Measurements from ENCODE around the gene PABPC1L. TPM values are rescaled to one million over a fixed set of nuclear protein-coding genes. Genes with fewer than 3 reads are reported as not detected.
A peak's percentile ranks its signal among the peaks of the same experiment; 100 is the strongest.

PABPC1L gene
- total and polyA plus RNA-seq, 2 of the 13 experiments (the other 11 are each of a cell fraction or from before 2014, with no cell fraction given), result 30.8 to 252 TPM

- TF ChIP-seq MYPOP (CRISPR knock-in tag; IDR thresholded peaks at IDR 0.05) (peak; percentile 72; the same call in 1 of the 2 replicates), ZNF841 (CRISPR knock-in tag; IDR thresholded peaks at IDR 0.05; ENCODE audit: borderline replicate concordance) (peak; percentile 87; the same call in 1 of the 2 replicates), SMAD3 (CRISPR knock-in tag; IDR thresholded peaks at IDR 0.05) (no peak; the same call in none of the 2 replicates), ZNF644 (CRISPR knock-in tag; IDR thresholded peaks at IDR 0.05; ENCODE audit: low read depth) (no peak), ZMYM2 (CRISPR knock-in tag; IDR thresholded peaks at IDR 0.05) (no peak), ZNF710 (CRISPR knock-in tag; IDR thresholded peaks at IDR 0.05; ENCODE audit: borderline replicate concordance) (peak; percentile 17; the same call in 1 of the 2 replicates), ZNF614 (CRISPR knock-in tag; IDR thresholded peaks at IDR 0.05; ENCODE audit: borderline replicate concordance) (no peak; the same call in 1 of the 2 replicates), STAT5B (CRISPR knock-in tag; IDR thresholded peaks at IDR 0.05) (peak; percentile 23; the same call in 1 of the 2 replicates), NFIB (CRISPR knock-in tag; IDR thresholded peaks at IDR 0.05; ENCODE audit: borderline replicate concordance) (no peak), SPEN (CRISPR knock-in tag; IDR thresholded peaks at IDR 0.05; ENCODE audit: low read depth) (peak; percentile 67; the same call in 1 of the 2 replicates), ZXDC (CRISPR knock-in tag; IDR thresholded peaks at IDR 0.05) (peak; percentile 17; the same call in 1 of the 2 replicates), ZNF446 (CRISPR knock-in tag; IDR thresholded peaks at IDR 0.05) (peak; percentile 65; the same call in 1 of the 2 replicates), NFYB (CRISPR knock-in tag; IDR thresholded peaks at IDR 0.05) (peak; percentile 73), HOMEZ (CRISPR knock-in tag; IDR thresholded peaks at IDR 0.05; ENCODE audit: low read depth) (no peak), ZNF44 (CRISPR knock-in tag; IDR thresholded peaks at IDR 0.05) (no peak)
- TF ChIP-seq, protein P1, sequence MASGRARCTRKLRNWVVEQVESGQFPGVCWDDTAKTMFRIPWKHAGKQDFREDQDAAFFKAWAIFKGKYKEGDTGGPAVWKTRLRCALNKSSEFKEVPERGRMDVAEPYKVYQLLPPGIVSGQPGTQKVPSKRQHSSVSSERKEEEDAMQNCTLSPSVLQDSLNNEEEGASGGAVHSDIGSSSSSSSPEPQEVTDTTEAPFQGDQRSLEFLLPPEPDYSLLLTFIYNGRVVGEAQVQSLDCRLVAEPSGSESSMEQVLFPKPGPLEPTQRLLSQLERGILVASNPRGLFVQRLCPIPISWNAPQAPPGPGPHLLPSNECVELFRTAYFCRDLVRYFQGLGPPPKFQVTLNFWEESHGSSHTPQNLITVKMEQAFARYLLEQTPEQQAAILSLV (CRISPR knock-in tag; IDR thresholded peaks at IDR 0.05; ENCODE audit: borderline replicate concordance), result peak; percentile 81
- TF ChIP-seq, protein P2, sequence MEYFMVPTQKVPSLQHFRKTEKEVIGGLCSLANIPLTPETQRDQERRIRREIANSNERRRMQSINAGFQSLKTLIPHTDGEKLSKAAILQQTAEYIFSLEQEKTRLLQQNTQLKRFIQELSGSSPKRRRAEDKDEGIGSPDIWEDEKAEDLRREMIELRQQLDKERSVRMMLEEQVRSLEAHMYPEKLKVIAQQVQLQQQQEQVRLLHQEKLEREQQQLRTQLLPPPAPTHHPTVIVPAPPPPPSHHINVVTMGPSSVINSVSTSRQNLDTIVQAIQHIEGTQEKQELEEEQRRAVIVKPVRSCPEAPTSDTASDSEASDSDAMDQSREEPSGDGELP (IDR thresholded peaks at IDR 0.05; ENCODE audit: borderline replicate concordance, low read depth), result 0 out of 2 replicates have a peak, but pooled peaks have one; percentile 34
These were observed at the start of gene PABPC1L (continued) for GRCh38 chr20:44909872-44910689.

Data from HepG2 (cell line).